Endothelial cell of umbilical vein (primary cell): Measurements from ENCODE around the gene FSD1L. TPM values are rescaled to one million over a fixed set of nuclear protein-coding genes. Genes with fewer than 3 reads are reported as not detected.

ENCODE experiments used
- BruUV-seq: library from RNA; stranded (reverse); fragments of 400-500 nt; replicated peaks from 2 replicates; lab custom pipeline; 2021; lab: Mats Ljungman, UMichigan
- CTCF ChIA-PET: fragments of 300-600, 350-600 bp; sonication (Branson Sonifier 250); formaldehyde crosslinking; loops from one replicate; lab custom pipeline; 2021; ENCODE audit warnings: antibody characterized with exemption, inconsistent platforms; lab: Charles Lee
- POLR2A ChIA-PET: fragments of 300-600, 350-600 bp; sonication (Branson Sonifier 250); formaldehyde crosslinking; loops from one replicate; lab custom pipeline; 2021; ENCODE audit warnings: antibody characterized with exemption, inconsistent platforms; lab: Charles Lee
- DNase-seq: peaks from one replicate; pipeline ENCODE4 v3.0.0-alpha.2; 2011; ENCODE audit warnings: low read depth, low spot score
- FAIRE-seq: peaks from 2 replicates; lab custom pipeline; 2011; peaks lifted over from hg19 to GRCh38; lab: Jason Lieb, UNC
- H2AFZ ChIP-seq: 2 replicates; pipeline ENCODE4 v1.6.0; 2012; ENCODE audit warnings: low read depth, low read length, control low read depth, inconsistent platforms
- H3K27ac ChIP-seq: 2 replicates; pipeline ENCODE4 v1.5.1; 2011; ENCODE audit warnings: low read depth, mild to moderate bottlenecking, control low read depth, low read length, moderate library complexity; ENCODE audit not compliant: insufficient read depth
- H3K27me3 ChIP-seq, 2 experiments: 2 replicates each; pipeline versions ENCODE4 v1.6.0 to v1.6.1; 2011; ENCODE audit warnings: low read length in 2 of 2, mixed read lengths in 1 of 2; ENCODE audit not compliant: control insufficient read depth in 2 of 2, insufficient read depth in 2 of 2
- H3K36me3 ChIP-seq, 2 experiments: 2 replicates in 1 of 2; 3 replicates in 1 of 2; pipeline ENCODE4 v1.5.1; 2011; ENCODE audit warnings: low read length in 2 of 2, mild to moderate bottlenecking in 1 of 2, moderate library complexity in 1 of 2; ENCODE audit not compliant: control insufficient read depth in 2 of 2, insufficient read depth in 2 of 2; ENCODE audit errors: extremely low read depth in 1 of 2
- H3K4me1 ChIP-seq: 3 replicates; pipeline ENCODE4 v1.5.1; 2011; ENCODE audit warnings: mild to moderate bottlenecking, low read length; ENCODE audit not compliant: control insufficient read depth, insufficient read depth; ENCODE audit errors: extremely low read depth
- H3K4me2 ChIP-seq: 2 replicates; pipeline ENCODE4 v1.6.1; 2011; ENCODE audit warnings: low read length, control low read depth, mixed read lengths; ENCODE audit not compliant: insufficient read depth
- H3K4me3 ChIP-seq, 3 experiments: fragments of 200-600 bp in 1 of 3; sonication (generic), shearing (Covaris generic) in 1 of 3; replicated peaks in 1 of 3; 2 replicates each; pipeline ENCODE4 v1.5.1; 2011 to 2016; ENCODE audit warnings: control low read depth in 3 of 3, low read length in 3 of 3, mild to moderate bottlenecking in 2 of 3, inconsistent platforms in 1 of 3, low read depth in 1 of 3, moderate library complexity in 1 of 3; ENCODE audit not compliant: insufficient read depth in 1 of 3
- H3K79me2 ChIP-seq: 2 replicates; pipeline ENCODE4 v1.6.0; 2012; ENCODE audit warnings: low read length, inconsistent platforms; ENCODE audit not compliant: control insufficient read depth, insufficient read depth
- H3K9ac ChIP-seq: replicated peaks from 2 replicates; pipeline ENCODE3; 2011; ENCODE audit warnings: low read length, control low read depth; ENCODE audit not compliant: insufficient read depth; ENCODE audit errors: extremely low read depth
- H3K9me1 ChIP-seq: replicated peaks from 3 replicates; pipeline ENCODE4 v1.6.0; 2011; ENCODE audit warnings: mild to moderate bottlenecking, low read length; ENCODE audit not compliant: control insufficient read depth, insufficient read depth; ENCODE audit errors: extremely low read depth
- H3K9me3 ChIP-seq: replicated peaks from 2 replicates; pipeline ENCODE4 v1.5.1; 2012; ENCODE audit warnings: low read length, inconsistent platforms; ENCODE audit not compliant: control insufficient read depth, insufficient read depth
- H4K20me1 ChIP-seq: replicated peaks from 2 replicates; pipeline ENCODE3; 2011; ENCODE audit warnings: mild to moderate bottlenecking, low read length; ENCODE audit not compliant: control insufficient read depth, insufficient read depth; ENCODE audit errors: extremely low read depth
- EZH2 ChIP-seq: IDR thresholded peaks from 2 replicates; pipeline ENCODE4 v1.6.1; 2012; ENCODE audit warnings: borderline replicate concordance, low read depth, mild to moderate bottlenecking, moderate library complexity, low read length, inconsistent platforms; ENCODE audit not compliant: severe bottlenecking
- FOS ChIP-seq: IDR thresholded peaks from 2 replicates; pipeline ENCODE4 v1.6.1; 2011; ENCODE audit warnings: mild to moderate bottlenecking, low read length, moderate library complexity, borderline replicate concordance; ENCODE audit not compliant: insufficient read depth
- GATA2 ChIP-seq: IDR thresholded peaks from 2 replicates; pipeline ENCODE4 v1.7.0; 2011; ENCODE audit warnings: low read depth, mild to moderate bottlenecking, moderate library complexity, mixed read lengths, low read length; ENCODE audit not compliant: insufficient read length, insufficient read depth
- JUN ChIP-seq: IDR thresholded peaks from 2 replicates; pipeline ENCODE4 v1.6.1; 2011; ENCODE audit warnings: borderline replicate concordance, low read depth; ENCODE audit not compliant: insufficient read length, insufficient read depth
- MYC ChIP-seq: IDR thresholded peaks from one replicate; pipeline ENCODE4 v1.6.1; 2011; ENCODE audit warnings: mild to moderate bottlenecking, low read depth, low read length
- POLR2A ChIP-seq: IDR thresholded peaks from 2 replicates; pipeline ENCODE4 v1.6.1; 2012; ENCODE audit warnings: low read depth, mild to moderate bottlenecking, control low read depth, low read length
- POLR2AphosphoS5 ChIP-seq: IDR thresholded peaks from 2 replicates; pipeline ENCODE4 v1.6.1; 2012; ENCODE audit warnings: low read depth, mild to moderate bottlenecking, control low read depth, low read length, moderate library complexity; ENCODE audit not compliant: insufficient read depth
- dilution Hi-C: fragments of 300-500 bp; cut with MboI; formaldehyde crosslinking; loops from one replicate; pipeline ENCODE4 v1.15.0; 2019; ENCODE audit warnings: low sequenced_read_pairs; ENCODE audit not compliant: extremely low pct_ligation_motif_present
- intact Hi-C: fragments of 100-400 bp; cut with micrococcal nuclease; formaldehyde crosslinking; loops from one replicate; pipeline ENCODE4 v1.10.0; 2022
- polyA plus RNA-seq, 4 experiments: library from polyadenylated mRNA; depleted of rRNA in 3 of 4; stranded (reverse) in 3 of 4; unstranded in 1 of 4; fragments of >200 nt; gene quantifications; 2 replicates each; pipeline versions ENCODE4 v1.2.1 to v1.2.3, GENCODE V29; 2011 to 2012; ENCODE audit warnings: missing spikeins in 1 of 4
- total RNA-seq: library from RNA; stranded (reverse); gene quantifications from 2 replicates; pipeline ENCODE4 v1.2.3, GENCODE V29; 2021
- TF ChIP-seq, protein P1 (sequence below), 2 donors: IDR thresholded peaks; 1 replicate in 1 of 2; 2 replicates in 1 of 2; pipeline ENCODE4 v1.5.1; 2011; ENCODE audit warnings: low read length in 2 of 2, mild to moderate bottlenecking in 2 of 2, moderate library complexity in 2 of 2, control low read depth in 1 of 2, inconsistent platforms in 1 of 2, low read depth in 1 of 2; ENCODE audit not compliant: insufficient read depth in 1 of 2; ENCODE audit errors: extremely low read depth in 1 of 2
- TF ChIP-seq, protein P2 (sequence below): IDR thresholded peaks from 2 replicates; pipeline ENCODE4 v1.6.1; 2011; ENCODE audit not compliant: insufficient read depth, insufficient read length

Gene FSD1L
- total and polyA plus RNA-seq, 2 donors (not counting 3 experiments of a cell fraction or from before 2014, with no cell fraction given), result 0.69 to 8.5 TPM

GRCh38 chr9:105475302-105475701 lies 27.5 kb downstream of the FSD1L start:
- Histone ChIP-seq H3K36me3 (peaks cover 0 to 2% of the 10 kb centered on the region in 2 experiments), H3K4me3 (no peak overlapping the region), H3K9me1 (no peaks in the 10 kb centered on the region), H3K4me2 (no peak overlapping the region), H2AFZ (no peak overlapping the region), H3K4me1 (no peaks in the 10 kb centered on the region), H3K27me3 (no peaks in the 10 kb centered on the region), H4K20me1 (no peaks in the 10 kb centered on the region), H3K79me2 (peaks cover 2% of the 10 kb centered on the region), H3K27ac (no peak overlapping the region), H3K9me3 (no peaks in the 10 kb centered on the region), H3K9ac (no peak overlapping the region)
- ChIA-PET CTCF (interaction anchor here (0.8 to 1.4 kb wide), 5 partner anchors 8 to 31 kb away, joined by 3 to 7 read pairs (median 3); no protein-coding TSS in a partner anchor), POLR2A (no interaction called here)
- BruUV-seq, result no TSS peak
- TF ChIP-seq, protein P1, sequence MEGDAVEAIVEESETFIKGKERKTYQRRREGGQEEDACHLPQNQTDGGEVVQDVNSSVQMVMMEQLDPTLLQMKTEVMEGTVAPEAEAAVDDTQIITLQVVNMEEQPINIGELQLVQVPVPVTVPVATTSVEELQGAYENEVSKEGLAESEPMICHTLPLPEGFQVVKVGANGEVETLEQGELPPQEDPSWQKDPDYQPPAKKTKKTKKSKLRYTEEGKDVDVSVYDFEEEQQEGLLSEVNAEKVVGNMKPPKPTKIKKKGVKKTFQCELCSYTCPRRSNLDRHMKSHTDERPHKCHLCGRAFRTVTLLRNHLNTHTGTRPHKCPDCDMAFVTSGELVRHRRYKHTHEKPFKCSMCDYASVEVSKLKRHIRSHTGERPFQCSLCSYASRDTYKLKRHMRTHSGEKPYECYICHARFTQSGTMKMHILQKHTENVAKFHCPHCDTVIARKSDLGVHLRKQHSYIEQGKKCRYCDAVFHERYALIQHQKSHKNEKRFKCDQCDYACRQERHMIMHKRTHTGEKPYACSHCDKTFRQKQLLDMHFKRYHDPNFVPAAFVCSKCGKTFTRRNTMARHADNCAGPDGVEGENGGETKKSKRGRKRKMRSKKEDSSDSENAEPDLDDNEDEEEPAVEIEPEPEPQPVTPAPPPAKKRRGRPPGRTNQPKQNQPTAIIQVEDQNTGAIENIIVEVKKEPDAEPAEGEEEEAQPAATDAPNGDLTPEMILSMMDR (IDR thresholded peaks at IDR 0.05; ENCODE audit: extremely low read depth in 1 of 2, insufficient read depth in 1 of 2, low read depth in 1 of 2, low read length in 2 of 2), result peak in 1 of 2 donors; percentile 10
- no peak for TF ChIP-seq GATA2
- DNase-seq, result peak; percentile 15
- dilution Hi-C loops, result no loop called here
- intact Hi-C loops, result no loop called here
- FAIRE-seq, result no peak

DNA sequence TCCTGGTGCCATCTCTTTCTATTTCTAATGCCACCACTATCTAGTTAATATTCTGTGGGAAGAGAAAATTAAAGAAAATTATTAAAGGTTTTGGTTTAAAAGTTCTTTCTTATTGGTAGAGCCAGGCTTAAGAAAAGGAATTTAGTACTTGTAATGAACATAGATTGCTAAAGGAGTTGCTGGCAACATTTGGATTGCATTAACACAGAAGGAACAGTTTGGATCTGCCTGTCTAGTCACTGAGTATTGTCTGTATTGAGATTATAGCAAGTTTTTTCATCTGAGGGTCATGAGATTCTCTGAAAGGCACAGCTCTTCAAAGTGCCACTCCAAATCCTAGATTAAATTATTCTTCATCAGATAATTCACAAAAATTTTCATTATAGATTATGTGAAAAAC lies 32.0 kb downstream of the FSD1L start:
- FAIRE-seq (no peak), DNase-seq (no peak)
- intact Hi-C loops, result no loop called here

More for the DNA sequence above, 32.0 kb downstream of the FSD1L start:
- no peaks in the 10 kb centered on the region for H3K9me1 ChIP-seq
- no peak for TF ChIP-seq POLR2AphosphoS5
- TF ChIP-seq, protein P1 (IDR thresholded peaks at IDR 0.05; ENCODE audit: extremely low read depth in 1 of 2, insufficient read depth in 1 of 2, low read depth in 1 of 2, low read length in 2 of 2), result no peak
- TF ChIP-seq, protein P2, sequence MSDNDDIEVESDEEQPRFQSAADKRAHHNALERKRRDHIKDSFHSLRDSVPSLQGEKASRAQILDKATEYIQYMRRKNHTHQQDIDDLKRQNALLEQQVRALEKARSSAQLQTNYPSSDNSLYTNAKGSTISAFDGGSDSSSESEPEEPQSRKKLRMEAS, result no peak
- no peak for TF ChIP-seq GATA2
- no peak for TF ChIP-seq MYC
- TF ChIP-seq POLR2A, result no peak
- TF ChIP-seq JUN, result no peak
- no peak for TF ChIP-seq FOS
- TF ChIP-seq EZH2, result no peak
- H3K27ac ChIP-seq, result no peak overlapping the region
- H3K9me3 ChIP-seq, result no peaks in the 10 kb centered on the region
- peaks cover 6% of the 10 kb centered on the region for H3K79me2 ChIP-seq
- H3K36me3 ChIP-seq, result no peaks in the 10 kb centered on the region
- ChIA-PET CTCF (interaction anchor here (1.0 to 2.4 kb wide), 3 partner anchors 7 to 21 kb away, joined by 3 to 6 read pairs (median 4); no protein-coding TSS in a partner anchor), POLR2A (interaction anchor here (0.7 kb wide), 1 partner anchor 74 kb away, joined by 3 read pairs; no protein-coding TSS in a partner anchor)
- no peaks in the 10 kb centered on the region for H3K27me3 ChIP-seq
- no peaks in the 10 kb centered on the region for H3K4me1 ChIP-seq
- H3K4me3 ChIP-seq, result no peak overlapping the region
- H4K20me1 ChIP-seq, result no peaks in the 10 kb centered on the region
- no peak overlapping the region for H3K9ac ChIP-seq
- no TSS peak for BruUV-seq
- no peak overlapping the region for H2AFZ ChIP-seq
- no peak overlapping the region for H3K4me2 ChIP-seq
- dilution Hi-C loops, result no loop called here
